ENCODE measurements around the gene LACC1. TPM values are rescaled to one million over a fixed set of nuclear protein-coding genes. Genes with fewer than 3 reads are reported as not detected.

LACC1 gene
- total and polyA plus RNA-seq, 2 of the 8 experiments (the other 6 are each of a cell fraction or from before 2014, with no cell fraction given) = 0.57 to 3.6 TPM

GRCh38 chr13:43850873-43851272 is 28.8 kb upstream of the LACC1 start:
- H3K14ac ChIP-seq (ENCODE audit: insufficient read length) = no peak overlapping the region
- peaks cover 11 to 17% of the 10 kb centered on the region in 2 experiments; a peak in 3 of 4 replicates for H3K9me3 ChIP-seq (ENCODE audit: insufficient read depth in 2 of 2, low read depth in 1 of 2, low read length in 1 of 2)
- H3K18ac ChIP-seq (ENCODE audit: extremely low read depth, low read length) = no peak overlapping the region
- H4K20me1 ChIP-seq (replicated peaks in 1 of 2; ENCODE audit: control insufficient read depth in 1 of 2, insufficient read depth in 2 of 2, low read length in 2 of 2) = no peaks in the 10 kb centered on the region
- H3K23ac ChIP-seq (ENCODE audit: insufficient read length) = no peak overlapping the region
- H2BK15ac ChIP-seq (ENCODE audit: low read length) = no peak overlapping the region
- no peak overlapping the region for H3K27ac ChIP-seq (ENCODE audit: low read depth, low read length)
- H3K4me2 ChIP-seq (ENCODE audit: insufficient read depth in 1 of 2, low read depth in 2 of 2, low read length in 2 of 2) = no peak overlapping the region
- no peaks in the 10 kb centered on the region for H3K79me2 ChIP-seq (ENCODE audit: control insufficient read depth in 1 of 2, insufficient read depth in 2 of 2, low read length in 2 of 2)
- H2BK120ac ChIP-seq (replicated peaks; ENCODE audit: low read depth, low read length) = no peak overlapping the region
- H3K4me3 ChIP-seq (ENCODE audit: extremely low read depth in 1 of 4, insufficient read depth in 2 of 4, low read depth in 3 of 4, low read length in 4 of 4) = no peak overlapping the region
- H3K4me1 ChIP-seq (replicated peaks in 1 of 4; ENCODE audit: control insufficient read depth in 3 of 4, insufficient read depth in 4 of 4, low read length in 3 of 4) = no peaks in the 10 kb centered on the region
- H4K5ac ChIP-seq (ENCODE audit: insufficient read length, low read depth, low read length) = no peak overlapping the region
- CTCF ChIA-PET (ENCODE audit: partially characterized antibody) = interaction anchor here (0.5 to 0.6 kb wide), 2 partner anchors 882 to 1105 kb away, joined by 3 read pairs; no protein-coding TSS in a partner anchor
- H2BK12ac ChIP-seq (ENCODE audit: low read depth, low read length) = no peak overlapping the region
- no peak overlapping the region for H2BK20ac ChIP-seq (ENCODE audit: low read length)
- no peaks in the 10 kb centered on the region for H3K79me1 ChIP-seq (ENCODE audit: low read depth, low read length)
- H3K23me2 ChIP-seq (ENCODE audit: low read depth, low read length) = no peaks in the 10 kb centered on the region
- FAIRE-seq (no peak), DNase-seq (ENCODE audit: low read depth in 1 of 2, low spot score in 2 of 2) (no peak)
- POLR2A ChIA-PET (ENCODE audit: partially characterized antibody) = no interaction called here
- 0 out of 8 replicates have a peak, but pooled peaks cover 0 to 2% (median 0%) of the 10 kb centered on the region in 4 experiments for H3K36me3 ChIP-seq (ENCODE audit: control insufficient read depth in 2 of 4, insufficient read depth in 4 of 4, low read length in 3 of 4)
- no peak overlapping the region for H4K91ac ChIP-seq (replicated peaks; ENCODE audit: insufficient read length, low read length)
- H3K4ac ChIP-seq (replicated peaks; ENCODE audit: insufficient read length, low read depth, low read length) = no peak overlapping the region
- H3K27me3 ChIP-seq (replicated peaks in 1 of 4; ENCODE audit: control insufficient read depth in 3 of 4, extremely low read depth in 1 of 4, insufficient read depth in 3 of 4, low read length in 3 of 4) = no peaks in the 10 kb centered on the region
- H4K8ac ChIP-seq (ENCODE audit: extremely low read depth, insufficient read depth, low read length) = no peak overlapping the region
- TF ChIP-seq POU5F1 (IDR thresholded peaks at IDR 0.05; ENCODE audit: low read depth, low read length) (no peak), BRCA1 (IDR thresholded peaks at IDR 0.05; ENCODE audit: low read depth, low read length) (no peak), KDM5A (IDR thresholded peaks at IDR 0.05; ENCODE audit: low read length) (no peak)
- no peak overlapping the region for H3K56ac ChIP-seq (replicated peaks; ENCODE audit: insufficient read length, low read depth, low read length)
- H2AFZ ChIP-seq (ENCODE audit: low read length) = no peak overlapping the region
- 81% methylated on average over 1 of the region's 1 CpG; no CpG with 5 or more reads in 1 of the 2 experiments for WGBS, 2 experiments (ENCODE audit: extremely low coverage in 1 of 2, insufficient coverage in 1 of 2, insufficient read length in 1 of 2, insufficient replicate concordance in 2 of 2, low coverage in 1 of 2, low lambda C conversion rate in 2 of 2, missing lambda C conversion rate in 1 of 2)
- no peak overlapping the region for H2AK5ac ChIP-seq (ENCODE audit: low read depth, low read length)
- no peak overlapping the region for H2BK5ac ChIP-seq (ENCODE audit: low read depth, low read length)
- no peak overlapping the region for H3K9ac ChIP-seq (replicated peaks in 1 of 4; ENCODE audit: extremely low read depth in 1 of 4, low read depth in 3 of 4, low read length in 3 of 4)
